Right lobe of liver (tissue), 6 donors: ENCODE data around the gene MAN1B1. TPM values are rescaled to one million over a fixed set of nuclear protein-coding genes. Genes with fewer than 3 reads are reported as not detected.
A peak's percentile ranks its signal among the peaks of the same experiment; 100 is the strongest.
"Not testable (repeated sequence)": the region's sequence is repeated elsewhere in the genome, so short reads cannot be mapped to it uniquely, and the experiment has no call there.

Source experiments
- ATAC-seq, 4 donors: fragments of 200-7000 bp; cut with Tn5 transposase; one replicate each; pipeline ENCODE4 v1.9.1; 2020; ENCODE audit warnings: mild to moderate bottlenecking in 4 of 4, moderate library complexity in 4 of 4
- DNase-seq, 3 donors: peaks; one replicate each; pipeline ENCODE4 v3.0.0-alpha.2; 2020
- H3K27ac ChIP-seq, 3 donors: fragments of 200-600 bp; one replicate each; pipeline ENCODE4 v1.8.0; 2022
- H3K27me3 ChIP-seq, 2 donors: fragments of 200-600 bp; one replicate each; pipeline ENCODE4 v1.8.0; 2022
- H3K36me3 ChIP-seq, 4 donors: fragments of 200-600 bp; sonication (generic) in 1 of 4; one replicate each; pipeline versions ENCODE4 v1.5.1 to v1.8.0; 2017 to 2022; ENCODE audit warnings: control low read depth in 1 of 4
- H3K4me1 ChIP-seq, 4 donors: fragments of 200-600 bp; sonication (generic) in 1 of 4; one replicate each; pipeline versions ENCODE4 v1.5.1 to v1.8.0; 2017 to 2022; ENCODE audit warnings: control low read depth in 1 of 4
- H3K4me3 ChIP-seq, 3 donors: fragments of 200-600 bp; one replicate each; pipeline ENCODE4 v1.8.0; 2022
- H3K9me3 ChIP-seq, 4 donors: fragments of 200-600 bp; sonication (generic) in 1 of 4; one replicate each; pipeline versions ENCODE4 v1.5.1 to v1.8.0; 2017 to 2022; ENCODE audit warnings: control low read depth in 1 of 4
- CTCF ChIP-seq, 4 donors: fragments of 200-600 bp in 3 of 4; fragments of 450-650 bp in 1 of 4; IDR thresholded peaks; one replicate each; pipeline versions ENCODE4 v1.5.1 to v1.8.0; 2016 to 2022; ENCODE audit warnings: antibody characterized with exemption in 4 of 4, mild to moderate bottlenecking in 2 of 4
- POLR2A ChIP-seq: fragments of 450-650 bp; IDR thresholded peaks from one replicate; pipeline ENCODE4 v1.6.1; 2017; ENCODE audit warnings: antibody characterized with exemption, mild to moderate bottlenecking
- WGBS: methylation state at CpG from one replicate; pipeline ENCODE4 v1.1.6; 2018; ENCODE audit warnings: low coverage, low lambda C conversion rate; ENCODE audit not compliant: insufficient coverage; ENCODE audit errors: missing lambda C conversion rate; 5-methylcytosine and 5-hydroxymethylcytosine counted together
- intact Hi-C, 2 donors: fragments of 100-400 bp; cut with DNase I; formaldehyde crosslinking; loops; one replicate each; pipeline versions ENCODE4 v1.11.2 to v1.14.1; 2022
- total RNA-seq, 6 experiments: library from RNA; depleted of rRNA in 2 of 6; stranded (reverse); fragments of >200 nt in 2 of 6; fragmentation: NEBNext Ultra II Directional in 3 of 6; extraction: Animal tissue kit (Norgen Biotek cat#: 25700) in 3 of 6; gene quantifications; one replicate each; pipeline versions ENCODE4 v1.1.0 to v1.2.4, GENCODE V29; 2016 to 2023
- donor health status: DM: no; HTN: yes; CAD: no.
- donor health status: DM: no; HTN: no; CAD: no.
- donor health status: DM: no; HTN: no; CAD: no.
- donor health status: DM: no; HTN: yes; CAD: no.
- donor health status: DM: no; HTN: yes; CAD: no.

The MAN1B1 gene
- total RNA-seq, 6 experiments from 2014 or later: 24.0 to 39.1 (median 28.8) TPM

GRCh38 chr9:137123468-137123837, 36.7 kb downstream of the MAN1B1 start:
- Histone ChIP-seq H3K27ac (no peak overlapping the region), H3K4me3 (no peak overlapping the region), H3K36me3 (no peaks in the 10 kb centered on the region), H3K27me3 (no peaks in the 10 kb centered on the region), H3K9me3 (no peaks in the 10 kb centered on the region), H3K4me1 (peaks cover 0 to 9% (median under 1%) of the 10 kb centered on the region in 4 donors)
- 51% methylated on average over 5 of the region's 5 CpGs for WGBS
- no peak for ATAC-seq
- DNase-seq: no peak
- intact Hi-C loops: loop anchor here in 1 of 2 donors (5.0 kb wide), 1 partner anchor 109 kb away; the partner anchor contains the start of gene SLC34A3
- no peak for TF ChIP-seq CTCF (IDR thresholded peaks at IDR 0.05)
- no peak for TF ChIP-seq POLR2A

GRCh38 chr9:137123952-137124462, 37.2 kb downstream of the MAN1B1 start:
- H3K27me3 ChIP-seq, H3K9me3 ChIP-seq, ATAC-seq, H3K4me3 ChIP-seq, H3K36me3 ChIP-seq, DNase-seq, H3K27ac ChIP-seq: not testable (repeated sequence)
- H3K4me1 ChIP-seq: peaks cover 0 to 14% (median 4%) of the 10 kb centered on the region in 4 donors
- WGBS: 47% methylated on average over 2 of the region's 5 CpGs
- intact Hi-C loops: loop anchor here in 1 of 2 donors (5.0 kb wide), 1 partner anchor 108 kb away; the partner anchor contains the start of gene SLC34A3

GRCh38 chr9:137126786-137127185, 40.0 kb downstream of the MAN1B1 start:
- H3K27ac ChIP-seq: peak overlapping the region in 2 of 3 donors; percentile 24 to 54
- intact Hi-C loops: no loop called here

DNA sequence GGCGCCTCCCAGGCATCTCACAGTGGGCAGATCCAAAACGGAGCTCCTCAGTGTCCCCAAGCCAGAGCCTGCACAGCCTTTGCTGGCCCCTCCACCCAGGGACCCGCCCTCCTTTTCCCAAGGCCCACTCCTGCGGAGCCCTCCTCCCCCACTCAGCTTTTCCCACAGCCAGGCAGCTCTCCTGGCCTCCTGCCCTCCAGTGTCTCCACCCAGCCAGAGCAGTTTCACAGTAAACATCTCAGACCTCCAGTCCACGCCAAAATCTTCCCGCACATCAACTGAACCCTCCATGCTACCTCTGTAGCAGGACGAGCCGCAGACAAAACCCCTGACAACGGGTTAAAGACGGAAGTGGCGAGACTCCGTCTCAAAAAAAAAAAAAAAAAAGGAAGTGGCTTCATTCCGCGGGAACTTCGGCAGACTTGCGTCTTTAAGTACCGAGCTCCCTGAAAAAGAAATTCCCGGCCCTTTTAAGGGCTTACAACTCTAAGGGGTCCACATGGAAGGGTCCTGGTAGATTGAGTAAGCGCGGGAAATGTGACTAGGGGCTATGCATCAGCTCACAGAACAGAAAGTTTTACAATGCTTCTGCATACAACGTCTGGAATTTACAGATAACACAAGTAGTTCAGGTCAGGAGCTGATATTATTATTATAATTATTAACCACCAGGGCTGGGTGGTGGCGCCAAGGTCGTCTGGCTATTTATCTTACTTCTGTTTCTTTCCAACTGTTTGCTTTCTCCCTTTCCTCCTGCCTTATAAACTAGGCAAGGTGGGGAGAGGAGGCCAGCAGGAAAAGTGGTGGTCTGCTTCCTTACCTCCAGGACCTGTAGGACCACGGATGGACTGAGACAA, 40.7 kb downstream of the MAN1B1 start:
- WGBS: 25% methylated on average over 22 of the region's 24 CpGs
- no peak for TF ChIP-seq POLR2A
- TF ChIP-seq CTCF (IDR thresholded peaks at IDR 0.05): no peak
- H3K27me3 ChIP-seq: no peaks in the 10 kb centered on the region

More at GRCh38 chr9:137126786-137127185, 40.0 kb downstream of the MAN1B1 start:
- WGBS: 38% methylated on average over 3 of the region's 3 CpGs
- H3K4me3 ChIP-seq: no peak overlapping the region
- ATAC-seq: no peak
- no peak for DNase-seq
- H3K36me3 ChIP-seq: no peaks in the 10 kb centered on the region
- no peaks in the 10 kb centered on the region for H3K27me3 ChIP-seq
- TF ChIP-seq POLR2A (no peak), CTCF (IDR thresholded peaks at IDR 0.05) (no peak)
- no peaks in the 10 kb centered on the region for H3K9me3 ChIP-seq
- H3K4me1 ChIP-seq: peaks cover 0 to 15% (median 4%) of the 10 kb centered on the region in 4 donors

More for the DNA sequence above, 40.7 kb downstream of the MAN1B1 start:
- ATAC-seq: no peak
- intact Hi-C loops: no loop called here
- Histone ChIP-seq H3K27ac (peak overlapping the region in 2 of 3 donors; percentile 24 to 54), H3K36me3 (no peaks in the 10 kb centered on the region), H3K4me3 (peak overlapping the region in 1 of 3 donors; percentile 13), H3K4me1 (peaks cover 0 to 15% (median 4%) of the 10 kb centered on the region in 4 donors), H3K9me3 (no peaks in the 10 kb centered on the region)
- DNase-seq: no peak
